Nephron (organoid): ENCODE data around the gene CACNG5.
A peak's percentile ranks its signal among the peaks of the same experiment; 100 is the strongest.

Experiments
- H3K27ac Mint-ChIP-seq, 3 experiments: 2 replicates each; pipeline ENCODE4 v1.8.0; 2020; ENCODE audit warnings: mixed read lengths in 3 of 3, mild to moderate bottlenecking in 2 of 3, moderate library complexity in 1 of 3
- H3K27me3 Mint-ChIP-seq: 2 replicates; pipeline ENCODE4 v1.8.0; 2021; ENCODE audit warnings: low read depth, mild to moderate bottlenecking, moderate library complexity, mixed read lengths
- H3K36me3 Mint-ChIP-seq: 2 replicates; pipeline ENCODE4 v1.8.0; 2020; ENCODE audit warnings: low read depth, mixed read lengths
- H3K4me1 Mint-ChIP-seq: 2 replicates; pipeline ENCODE4 v1.8.0; 2020; ENCODE audit warnings: mixed read lengths
- H3K4me3 Mint-ChIP-seq, 3 experiments: 2 replicates each; pipeline ENCODE4 v1.8.0; 2020; ENCODE audit warnings: mild to moderate bottlenecking in 3 of 3, mixed read lengths in 3 of 3, moderate library complexity in 2 of 3
- H3K9me3 Mint-ChIP-seq: 2 replicates; pipeline ENCODE4 v1.8.0; 2020; ENCODE audit warnings: mixed read lengths
- TF ChIP-seq, protein P1 (sequence below), 3 experiments: fragments of 200-600 bp; sonication (generic); IDR thresholded peaks; one replicate each; pipeline ENCODE4 v1.5.0; 2021; ENCODE audit warnings: antibody characterized with exemption in 3 of 3; ENCODE audit not compliant: unreplicated experiment in 3 of 3

Gene CACNG5

DNA sequence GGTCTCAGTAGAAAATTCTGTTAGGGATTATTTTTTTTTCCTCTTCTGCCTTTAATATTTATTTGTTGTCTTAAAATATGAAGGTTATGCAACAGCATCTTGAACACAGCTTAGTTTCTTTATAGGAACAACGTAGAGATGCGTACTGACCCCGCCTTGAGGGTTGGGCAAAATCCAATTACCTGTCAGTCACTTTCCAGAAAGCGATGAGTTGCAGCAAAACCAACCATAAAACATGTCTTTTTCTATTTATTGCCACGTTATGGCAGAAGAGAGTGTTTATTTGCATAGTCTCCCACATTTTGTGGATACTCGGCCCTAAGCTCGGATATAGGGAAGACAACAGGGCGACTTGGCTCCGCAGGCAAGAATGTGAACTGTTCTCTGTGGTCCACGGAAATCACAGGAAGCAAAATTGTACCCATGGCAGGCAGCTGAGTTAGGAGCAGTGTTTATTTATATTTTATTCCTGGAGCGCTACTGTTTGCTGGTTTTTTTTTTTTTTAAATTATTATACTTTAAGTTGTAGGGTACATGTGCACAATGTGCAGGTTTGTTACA is 44.3 kb upstream of the CACNG5 start:
- TF ChIP-seq, protein P1, sequence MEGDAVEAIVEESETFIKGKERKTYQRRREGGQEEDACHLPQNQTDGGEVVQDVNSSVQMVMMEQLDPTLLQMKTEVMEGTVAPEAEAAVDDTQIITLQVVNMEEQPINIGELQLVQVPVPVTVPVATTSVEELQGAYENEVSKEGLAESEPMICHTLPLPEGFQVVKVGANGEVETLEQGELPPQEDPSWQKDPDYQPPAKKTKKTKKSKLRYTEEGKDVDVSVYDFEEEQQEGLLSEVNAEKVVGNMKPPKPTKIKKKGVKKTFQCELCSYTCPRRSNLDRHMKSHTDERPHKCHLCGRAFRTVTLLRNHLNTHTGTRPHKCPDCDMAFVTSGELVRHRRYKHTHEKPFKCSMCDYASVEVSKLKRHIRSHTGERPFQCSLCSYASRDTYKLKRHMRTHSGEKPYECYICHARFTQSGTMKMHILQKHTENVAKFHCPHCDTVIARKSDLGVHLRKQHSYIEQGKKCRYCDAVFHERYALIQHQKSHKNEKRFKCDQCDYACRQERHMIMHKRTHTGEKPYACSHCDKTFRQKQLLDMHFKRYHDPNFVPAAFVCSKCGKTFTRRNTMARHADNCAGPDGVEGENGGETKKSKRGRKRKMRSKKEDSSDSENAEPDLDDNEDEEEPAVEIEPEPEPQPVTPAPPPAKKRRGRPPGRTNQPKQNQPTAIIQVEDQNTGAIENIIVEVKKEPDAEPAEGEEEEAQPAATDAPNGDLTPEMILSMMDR (IDR thresholded peaks at IDR 0.05; ENCODE audit: unreplicated experiment in 3 of 3) = peak in 1 of 3 experiments; percentile 13
- Mint-ChIP-seq H3K27me3 (no peaks in the 10 kb centered on the region), H3K4me3 (no peak overlapping the region), H3K9me3 (no peaks in the 10 kb centered on the region), H3K4me1 (peaks cover 5% of the 10 kb centered on the region), H3K27ac (peak overlapping the region in 1 of 3 experiments; percentile 16), H3K36me3 (peaks cover 26% of the 10 kb centered on the region)

DNA sequence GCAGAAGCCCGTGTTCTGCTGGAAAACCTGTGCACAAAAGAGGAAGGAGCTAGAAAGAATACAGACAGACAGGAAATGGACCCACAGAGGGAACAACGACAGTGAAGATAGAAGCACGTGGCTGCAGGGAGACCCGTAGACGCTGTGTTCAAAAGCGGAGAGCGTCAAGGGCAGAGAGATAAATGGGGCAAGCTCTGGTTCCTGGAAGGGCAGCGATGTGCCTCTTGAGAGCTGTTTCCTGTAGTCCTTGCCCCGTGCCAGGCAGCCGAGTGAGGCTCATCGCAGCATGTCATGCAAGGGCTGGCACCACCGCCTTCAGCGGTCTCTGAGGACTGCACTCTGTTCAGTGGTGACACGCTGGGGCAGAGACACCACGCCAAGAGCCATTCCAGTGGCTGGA is 43.6 kb upstream of the CACNG5 start:
- Mint-ChIP-seq H3K27me3 (no peaks in the 10 kb centered on the region), H3K36me3 (peaks cover 24% of the 10 kb centered on the region), H3K4me1 (peaks cover 5% of the 10 kb centered on the region), H3K27ac (no peak overlapping the region), H3K4me3 (no peak overlapping the region), H3K9me3 (no peaks in the 10 kb centered on the region)
- TF ChIP-seq, protein P1 (IDR thresholded peaks at IDR 0.05; ENCODE audit: unreplicated experiment in 3 of 3) = no peak

DNA sequence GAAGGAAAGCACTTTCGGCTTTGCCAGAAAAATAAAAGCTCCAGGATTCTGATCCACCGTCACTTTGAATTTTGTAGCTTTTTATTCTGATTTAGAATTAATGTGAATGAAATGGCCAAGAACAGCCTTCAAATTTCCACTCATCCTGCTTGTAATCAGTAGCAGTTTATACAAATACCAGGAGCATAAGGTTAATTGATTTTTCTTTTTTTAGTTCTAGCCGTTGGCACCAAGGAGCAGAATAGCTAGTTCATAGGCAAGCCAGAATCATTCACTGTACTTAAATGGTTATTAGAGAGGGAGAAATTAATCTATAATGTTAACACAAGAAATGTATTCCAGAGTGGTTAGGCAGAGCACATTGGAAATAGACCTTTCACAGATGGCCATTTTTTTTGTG is 41.1 kb upstream of the CACNG5 start:
- no peak overlapping the region for H3K4me3 Mint-ChIP-seq

DNA sequence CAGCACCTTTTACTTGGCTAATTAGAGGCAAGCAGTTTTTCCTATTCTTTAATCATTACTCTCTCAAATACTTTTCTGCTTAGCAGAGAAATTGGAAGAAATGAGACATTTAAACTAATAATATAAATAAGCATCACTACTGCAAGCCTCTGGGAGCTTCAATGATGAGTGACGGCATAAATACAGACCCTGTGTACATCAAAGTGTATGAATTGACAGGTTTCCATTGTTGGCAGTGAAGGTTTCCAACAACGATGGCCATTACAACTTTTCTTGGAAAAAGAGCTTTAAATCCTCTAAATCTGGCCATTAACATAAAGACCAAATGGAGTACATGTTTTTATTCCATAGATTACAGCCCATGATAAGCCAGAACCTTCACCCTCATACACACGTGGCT is 39.4 kb upstream of the CACNG5 start:
- Mint-ChIP-seq H3K9me3 (no peaks in the 10 kb centered on the region), H3K36me3 (peaks cover 22% of the 10 kb centered on the region), H3K27ac (no peak overlapping the region), H3K4me1 (peaks cover 3% of the 10 kb centered on the region), H3K27me3 (no peaks in the 10 kb centered on the region), H3K4me3 (no peak overlapping the region)
- TF ChIP-seq, protein P1 (IDR thresholded peaks at IDR 0.05; ENCODE audit: unreplicated experiment in 3 of 3) = no peak

More for the DNA sequence above, 41.1 kb upstream of the CACNG5 start:
- TF ChIP-seq, protein P1 (IDR thresholded peaks at IDR 0.05; ENCODE audit: unreplicated experiment in 3 of 3) = no peak
- Mint-ChIP-seq H3K36me3 (peaks cover 22% of the 10 kb centered on the region), H3K27me3 (no peaks in the 10 kb centered on the region), H3K27ac (no peak overlapping the region), H3K4me1 (peaks cover 5% of the 10 kb centered on the region), H3K9me3 (no peaks in the 10 kb centered on the region)

DNA sequence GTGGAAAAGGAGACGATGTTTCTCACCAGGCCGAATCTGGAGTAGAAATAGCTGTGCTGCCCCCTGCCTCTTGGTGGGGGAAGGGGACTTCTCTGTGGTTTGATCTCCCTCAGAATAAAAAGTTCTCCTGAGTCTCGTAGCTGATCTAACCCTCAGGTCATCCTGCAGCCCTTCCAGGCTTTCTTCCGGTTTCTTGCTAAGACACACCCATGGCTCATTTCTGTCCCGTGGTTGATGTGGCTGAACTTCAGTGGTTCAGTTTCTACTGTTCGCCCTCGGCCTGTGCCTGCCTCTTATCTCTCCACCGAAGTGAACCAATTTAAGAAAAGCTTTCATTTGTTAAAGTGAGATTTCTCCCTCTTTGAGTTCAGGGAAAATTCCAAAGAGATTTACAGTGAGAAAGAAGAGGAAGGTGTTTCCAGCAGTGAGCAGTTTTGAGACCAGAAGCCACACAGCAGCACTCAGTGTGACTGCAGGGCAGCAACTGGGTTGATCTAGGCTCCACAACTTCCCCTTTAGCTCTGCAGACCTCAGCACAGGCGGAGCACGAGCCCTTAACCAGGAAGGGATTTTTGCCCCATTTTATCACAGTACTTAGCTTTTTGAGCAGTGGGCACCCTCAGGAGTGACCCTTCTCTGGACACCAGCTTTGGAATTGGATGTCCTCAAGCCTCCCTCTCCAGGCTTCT is 34.9 kb upstream of the CACNG5 start:
- H3K9me3 Mint-ChIP-seq = no peaks in the 10 kb centered on the region
- peaks cover 21% of the 10 kb centered on the region for H3K36me3 Mint-ChIP-seq
- TF ChIP-seq, protein P1 (IDR thresholded peaks at IDR 0.05; ENCODE audit: unreplicated experiment in 3 of 3) = no peak
- no peak overlapping the region for H3K4me3 Mint-ChIP-seq
- no peak overlapping the region for H3K27ac Mint-ChIP-seq
- no peaks in the 10 kb centered on the region for H3K4me1 Mint-ChIP-seq
- H3K27me3 Mint-ChIP-seq = peaks cover 4% of the 10 kb centered on the region

DNA sequence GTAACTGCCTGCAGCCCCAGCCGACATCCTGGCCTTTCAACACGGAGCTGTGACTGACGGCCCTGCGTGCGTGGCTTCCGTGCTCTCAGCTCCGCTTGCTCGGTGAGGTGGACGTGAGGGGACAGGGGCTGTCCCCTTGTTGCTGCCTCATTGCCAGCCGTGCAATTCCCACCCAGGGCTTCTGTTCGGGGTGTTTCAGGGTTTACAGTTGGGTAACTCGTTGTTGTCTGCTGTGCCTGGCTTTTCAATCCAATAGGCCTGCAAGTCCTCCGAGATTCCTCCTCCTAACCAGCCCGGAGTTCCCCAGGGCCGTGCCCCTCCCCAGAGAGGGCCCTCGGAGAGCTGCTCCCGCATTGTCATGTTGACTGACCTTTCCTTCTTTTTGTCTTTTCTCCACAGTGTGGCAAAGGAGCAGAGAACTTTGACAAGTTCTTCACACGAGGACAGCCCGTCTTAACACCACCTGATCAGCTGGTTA is 31.4 kb upstream of the CACNG5 start:
- Mint-ChIP-seq H3K27me3 (peaks cover 12% of the 10 kb centered on the region), H3K36me3 (peaks cover 15% of the 10 kb centered on the region), H3K27ac (no peak overlapping the region), H3K4me3 (no peak overlapping the region), H3K4me1 (no peaks in the 10 kb centered on the region), H3K9me3 (no peaks in the 10 kb centered on the region)
- TF ChIP-seq, protein P1 (IDR thresholded peaks at IDR 0.05; ENCODE audit: unreplicated experiment in 3 of 3) = no peak
